Measurements from ENCODE around the gene ZNF670.
A peak's percentile ranks its signal among the peaks of the same experiment; 100 is the strongest.

The ZNF670 gene

DNA sequence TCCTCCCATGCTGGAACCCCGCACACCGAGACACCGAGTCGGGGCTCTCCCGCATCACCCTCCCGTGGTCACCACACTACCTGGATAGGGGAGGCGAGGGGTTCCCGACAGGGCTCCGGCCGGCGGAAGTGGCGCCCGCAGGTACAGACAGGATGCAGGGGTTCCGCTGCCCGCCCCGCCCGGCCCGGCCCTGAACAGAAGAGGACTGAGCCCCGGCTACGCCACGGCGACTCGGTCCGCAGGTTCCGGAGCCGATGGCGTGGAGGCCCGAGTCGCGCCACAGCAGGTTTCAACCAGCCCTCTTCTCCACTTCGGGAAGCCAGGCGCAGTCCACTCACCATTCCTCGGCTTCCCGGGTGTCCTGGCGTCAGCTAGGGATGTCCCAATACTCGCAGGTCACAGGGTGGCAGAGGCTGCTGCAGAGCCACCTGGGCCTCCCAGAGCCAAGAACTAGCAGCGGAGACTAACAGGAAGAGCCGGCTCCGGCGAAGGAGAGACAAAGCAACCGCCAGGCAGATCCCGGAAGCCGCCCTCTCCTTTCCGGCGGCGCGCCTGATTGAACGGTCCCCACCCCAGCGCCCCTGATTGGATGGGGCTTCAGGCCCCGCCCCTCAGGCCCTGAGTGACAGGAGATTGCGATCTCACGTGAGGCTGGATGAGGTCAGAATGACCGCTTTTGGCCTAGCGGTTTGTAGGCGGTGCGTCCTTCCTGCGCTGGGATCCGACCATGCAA lies 25.4 kb upstream of the ZNF670 start, which contains the start of gene ZNF669:
TSS of gene ZNF669 (minus strand) at position 498 of the 733 bp plus-strand sequence. CDS start at position 341, 157 bp downstream.
- peak within 1 kb of the TSS; percentile 68 for H3K4me2 ChIP-seq (ENCODE audit: insufficient read depth, low read length)
- H3K9ac ChIP-seq (ENCODE audit: low read depth, low read length) = peak within 1 kb of the TSS; percentile 95
- DNase-seq (peak; percentile 97), ATAC-seq (ENCODE audit: insufficient read depth, low read depth) (peak; percentile 98)
- peaks cover 2% of the 10 kb centered on the region for H3K9me3 ChIP-seq (ENCODE audit: insufficient read depth, low read length, severe bottlenecking)
- peak within 1 kb of the TSS; percentile 70 to 86 for H3K4me3 ChIP-seq (ENCODE audit: low read depth in 1 of 2, low read length in 2 of 2)
- H3K79me2 ChIP-seq (ENCODE audit: insufficient read depth, low read length) = peaks cover 42% of the 10 kb centered on the region
- H3K27me3 ChIP-seq (ENCODE audit: insufficient read depth, low read length, poor library complexity) = no peaks in the 10 kb centered on the region
- TF ChIP-seq CTCF (IDR thresholded peaks at IDR 0.05; ENCODE audit: borderline replicate concordance, extremely low read depth, low read length, poor library complexity, severe bottlenecking) (no peak), EZH2 (IDR thresholded peaks at IDR 0.05; ENCODE audit: borderline replicate concordance, low read depth, low read length, severe bottlenecking) (no peak)
- peaks cover 26% of the 10 kb centered on the region for H3K4me1 ChIP-seq (ENCODE audit: insufficient read depth, low read length)
- peak within 1 kb of the TSS; percentile 94 for H2AFZ ChIP-seq (ENCODE audit: low read depth, low read length)
- H3K36me3 ChIP-seq (ENCODE audit: insufficient read depth, low read length) = peaks cover 31% of the 10 kb centered on the region
- peaks cover 12% of the 10 kb centered on the region; the same call in 1 of the 2 replicates for H4K20me1 ChIP-seq (ENCODE audit: insufficient read depth, low read length)
- peak within 1 kb of the TSS; percentile 95 for H3K27ac ChIP-seq (ENCODE audit: low read length)

- no peaks in the 10 kb centered on the region for H3K27me3 ChIP-seq (ENCODE audit: insufficient read depth, low read length, poor library complexity)
- H3K9me3 ChIP-seq (ENCODE audit: insufficient read depth, low read length, severe bottlenecking) = peaks cover 2% of the 10 kb centered on the region
- H3K4me1 ChIP-seq (ENCODE audit: insufficient read depth, low read length) = peaks cover 26% of the 10 kb centered on the region
- H3K9ac ChIP-seq (ENCODE audit: low read depth, low read length) = no peak overlapping the region
- DNase-seq (no peak), ATAC-seq (ENCODE audit: insufficient read depth, low read depth) (no peak)
- no peak overlapping the region for H3K27ac ChIP-seq (ENCODE audit: low read length)
- H3K36me3 ChIP-seq (ENCODE audit: insufficient read depth, low read length) = peaks cover 45% of the 10 kb centered on the region
- no peak overlapping the region for H2AFZ ChIP-seq (ENCODE audit: low read depth, low read length)
- H3K79me2 ChIP-seq (ENCODE audit: insufficient read depth, low read length) = peaks cover 48% of the 10 kb centered on the region
- TF ChIP-seq EZH2 (IDR thresholded peaks at IDR 0.05; ENCODE audit: borderline replicate concordance, low read depth, low read length, severe bottlenecking) = no peak
- TF ChIP-seq CTCF (IDR thresholded peaks at IDR 0.05; ENCODE audit: borderline replicate concordance, extremely low read depth, low read length, poor library complexity, severe bottlenecking) = no peak
- H4K20me1 ChIP-seq (ENCODE audit: insufficient read depth, low read length) = peaks cover 16% of the 10 kb centered on the region; the same call in 1 of the 2 replicates
- H3K4me2 ChIP-seq (ENCODE audit: insufficient read depth, low read length) = peak overlapping the region; percentile 68; the same call in 1 of the 2 replicates
- peak overlapping the region in 1 of 2 experiments; percentile 86; a peak in 1 of 4 replicates for H3K4me3 ChIP-seq (ENCODE audit: low read depth in 1 of 2, low read length in 2 of 2)
Measured at GRCh38 chr1:247102381-247102780, 23.8 kb upstream of the ZNF670 start.

DNA sequence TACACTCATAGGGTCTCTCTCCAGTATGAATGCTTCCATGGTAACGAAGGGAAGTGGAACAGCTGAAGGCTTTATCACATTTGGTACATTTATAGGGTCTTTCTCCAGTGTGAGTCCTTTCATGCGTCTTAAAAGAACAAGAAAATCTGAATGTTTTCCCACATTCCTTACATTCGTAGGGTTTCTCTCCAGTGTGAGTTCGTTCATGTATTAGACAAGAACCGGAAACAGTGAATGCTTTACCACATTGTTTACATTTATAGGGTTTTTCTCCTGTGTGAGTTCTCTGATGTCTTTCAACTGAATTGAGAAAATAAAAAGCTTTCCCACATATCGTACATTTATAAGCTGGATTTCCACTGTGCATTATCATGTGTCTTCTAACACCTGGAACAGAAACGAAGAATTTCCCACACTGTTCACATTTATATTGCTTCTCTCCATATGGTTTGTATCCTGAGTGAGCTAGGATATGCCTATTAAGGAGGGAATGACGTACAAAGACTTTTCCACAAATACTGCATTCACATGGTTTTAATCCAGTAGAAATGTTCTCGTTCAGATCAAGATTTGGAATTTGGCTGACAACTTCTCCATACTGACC lies 22.2 kb upstream of the ZNF670 start:
- no peak overlapping the region for H3K9ac ChIP-seq (ENCODE audit: low read depth, low read length)
- H3K27ac ChIP-seq (ENCODE audit: low read length) = no peak overlapping the region
- peaks cover 48% of the 10 kb centered on the region for H3K79me2 ChIP-seq (ENCODE audit: insufficient read depth, low read length)
- TF ChIP-seq EZH2 (IDR thresholded peaks at IDR 0.05; ENCODE audit: borderline replicate concordance, low read depth, low read length, severe bottlenecking) (no peak), CTCF (IDR thresholded peaks at IDR 0.05; ENCODE audit: borderline replicate concordance, extremely low read depth, low read length, poor library complexity, severe bottlenecking) (no peak)
- peaks cover 24% of the 10 kb centered on the region; the same call in 1 of the 2 replicates for H4K20me1 ChIP-seq (ENCODE audit: insufficient read depth, low read length)
- H2AFZ ChIP-seq (ENCODE audit: low read depth, low read length) = no peak overlapping the region
- DNase-seq (no peak), ATAC-seq (ENCODE audit: insufficient read depth, low read depth) (no peak)
- no peak overlapping the region for H3K4me2 ChIP-seq (ENCODE audit: insufficient read depth, low read length)
- H3K4me1 ChIP-seq (ENCODE audit: insufficient read depth, low read length) = peaks cover 26% of the 10 kb centered on the region
- H3K27me3 ChIP-seq (ENCODE audit: insufficient read depth, low read length, poor library complexity) = no peaks in the 10 kb centered on the region
- H3K4me3 ChIP-seq (ENCODE audit: low read depth in 1 of 2, low read length in 2 of 2) = no peak overlapping the region
- peaks cover 2% of the 10 kb centered on the region for H3K9me3 ChIP-seq (ENCODE audit: insufficient read depth, low read length, severe bottlenecking)
- peaks cover 52% of the 10 kb centered on the region for H3K36me3 ChIP-seq (ENCODE audit: insufficient read depth, low read length)

All from DND-41 (cell line).